GM18858 (cell line): Measurements from ENCODE around the gene NTSR1.

Source experiments
- ATAC-seq: cut with Tn5 transposase; IDR thresholded peaks from one replicate; pipeline ENCODE4 v1.9.1; 2021; ENCODE audit not compliant: unreplicated experiment

NTSR1 gene

GRCh38 chr20:62724692-62725595 is 16.3 kb downstream of the NTSR1 start:
- no peak for ATAC-seq

- ATAC-seq: no peak
Measured at GRCh38 chr20:62725596-62726268, 17.1 kb downstream of the NTSR1 start.

- no peak for ATAC-seq
Measured at GRCh38 chr20:62726276-62726675, 17.6 kb downstream of the NTSR1 start.

GRCh38 chr20:62726716-62727583 is 18.3 kb downstream of the NTSR1 start:
- no peak for ATAC-seq

DNA sequence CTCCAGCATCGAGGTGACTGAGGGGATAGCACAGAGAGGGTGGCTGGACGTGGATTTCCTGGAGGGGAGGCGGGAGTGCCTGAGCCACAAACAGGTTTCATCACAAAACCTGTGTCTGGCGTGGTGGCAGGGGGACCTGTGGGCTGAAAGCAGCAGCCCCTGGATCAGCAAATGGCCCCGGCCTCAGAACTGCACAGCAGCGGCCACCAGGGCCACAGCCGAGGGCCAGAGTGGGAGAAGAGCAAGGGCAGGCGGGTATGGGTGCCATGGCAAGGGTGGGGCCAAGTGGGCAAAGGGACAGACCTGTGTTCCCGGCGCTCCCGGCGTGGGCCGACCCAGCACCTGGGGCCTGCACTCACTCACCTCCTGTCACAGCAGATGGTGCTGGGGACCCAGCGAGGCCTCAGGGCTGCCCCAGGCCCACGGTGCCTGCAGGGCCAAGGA is 19.0 kb downstream of the NTSR1 start:
- no peak for ATAC-seq

- ATAC-seq: no peak
Measured at GRCh38 chr20:62728028-62728780, 19.6 kb downstream of the NTSR1 start.

DNA sequence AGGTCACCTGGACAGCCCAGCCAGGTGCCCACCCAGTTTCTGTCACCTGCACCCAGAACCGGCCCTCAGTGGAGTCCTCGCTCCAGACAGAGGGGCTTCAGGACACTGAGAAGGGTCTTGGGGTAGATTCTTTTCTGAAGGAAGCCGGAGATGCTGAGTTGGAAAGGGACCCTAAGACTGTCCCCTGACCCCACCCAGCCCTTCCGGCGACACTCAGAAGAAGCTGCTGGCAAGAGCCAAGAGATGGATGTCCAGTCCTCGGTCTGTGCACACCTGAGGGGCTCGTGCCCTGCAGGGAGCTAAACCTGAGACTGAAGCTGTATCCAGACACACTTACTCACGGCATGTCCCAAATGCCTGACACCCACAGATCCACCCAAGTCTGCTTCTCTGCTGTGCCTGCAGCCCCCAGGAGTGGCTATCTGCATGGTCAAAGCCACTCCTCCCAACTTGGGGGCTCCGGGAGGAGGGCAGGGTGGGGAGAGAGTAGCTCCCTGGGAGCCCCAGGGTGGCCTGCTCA is 20.2 kb downstream of the NTSR1 start:
- no peak for ATAC-seq

DNA sequence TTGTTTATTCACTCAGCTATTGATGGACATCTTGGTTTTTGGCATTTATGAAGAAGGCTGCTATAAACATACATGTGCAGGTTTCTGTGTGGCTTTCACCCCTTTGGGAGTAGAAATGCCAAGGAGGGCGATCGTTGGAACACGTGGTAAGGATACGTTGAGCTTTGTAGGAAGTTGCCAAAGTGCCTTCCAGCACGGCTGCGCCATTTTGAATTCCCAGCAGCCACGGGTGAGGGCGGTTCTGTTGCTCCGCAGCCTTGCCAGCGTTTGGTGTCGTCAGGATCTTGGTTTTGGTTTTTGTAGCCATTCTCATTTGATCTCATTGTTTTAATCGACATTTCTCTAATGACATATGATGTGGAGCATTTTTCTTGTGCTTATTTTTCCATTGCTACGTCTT is 21.8 kb downstream of the NTSR1 start:
- no peak for ATAC-seq

DNA sequence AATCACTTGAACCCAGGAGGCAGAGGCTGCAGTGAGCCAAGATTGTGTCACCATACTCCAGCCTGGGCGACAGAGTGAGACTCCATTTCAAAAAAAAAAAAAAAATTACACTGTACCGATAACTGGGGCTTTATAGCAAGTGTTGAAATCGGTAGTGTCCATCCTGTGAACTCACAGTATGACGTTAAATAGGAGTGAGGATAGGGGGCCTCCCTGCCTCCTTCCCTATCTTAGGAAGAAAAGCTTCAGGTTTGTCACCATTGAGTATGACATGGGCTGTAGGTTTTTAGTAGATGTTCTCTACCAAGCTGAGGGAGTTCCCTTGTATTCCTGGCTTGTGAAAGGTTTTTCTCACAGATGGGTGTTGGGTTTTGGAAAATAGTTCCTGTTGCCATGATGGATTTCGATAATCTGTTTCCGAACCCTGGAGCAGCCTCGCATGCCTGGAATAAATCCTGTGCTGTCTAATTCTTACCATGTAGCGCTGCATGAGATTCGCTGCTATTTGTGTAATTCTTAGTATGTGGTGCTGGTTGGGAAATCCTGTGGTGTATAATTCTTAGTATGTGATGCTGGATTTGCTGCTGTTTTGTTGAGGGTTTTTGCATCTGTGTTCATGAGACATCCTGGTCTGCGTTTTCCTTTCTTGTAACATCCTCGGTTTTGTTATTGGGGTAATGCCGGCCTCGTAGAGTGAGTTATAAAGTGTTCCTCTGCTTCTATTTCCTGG is 23.6 kb downstream of the NTSR1 start:
- no peak for ATAC-seq

DNA sequence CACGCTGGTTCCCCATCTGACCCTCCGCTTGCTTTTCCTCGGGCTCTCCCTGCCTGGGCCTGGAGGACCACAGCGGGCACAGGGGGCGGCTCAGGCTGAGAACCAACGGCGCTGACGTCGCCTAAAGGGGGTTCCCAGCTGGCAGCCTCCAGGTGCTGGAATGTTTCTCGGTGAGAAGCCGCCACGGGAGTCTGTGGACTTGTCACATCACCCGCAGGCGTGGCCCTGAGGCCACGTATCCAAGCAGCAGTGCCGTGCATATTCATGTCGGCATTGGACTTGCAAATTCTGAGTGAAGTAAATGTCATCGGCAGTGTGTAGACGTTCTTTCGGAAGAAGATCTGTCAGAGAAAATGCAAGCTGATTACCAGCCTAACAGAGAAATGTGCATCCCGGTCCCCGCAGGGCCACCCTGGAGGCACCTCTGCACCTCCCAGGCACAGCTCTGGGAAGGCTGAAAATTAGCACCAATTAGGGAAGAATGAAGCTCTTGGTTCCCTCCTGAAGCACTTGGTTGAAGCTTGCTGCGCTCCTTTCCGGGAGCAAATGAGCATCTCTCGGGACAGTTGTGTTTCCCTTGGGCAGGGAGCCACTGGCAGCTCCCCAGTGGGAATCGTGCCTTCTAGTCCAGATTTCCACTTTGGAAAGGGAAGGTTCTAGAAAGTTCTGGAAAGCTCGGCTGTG is 24.3 kb downstream of the NTSR1 start:
- no peak for ATAC-seq

DNA sequence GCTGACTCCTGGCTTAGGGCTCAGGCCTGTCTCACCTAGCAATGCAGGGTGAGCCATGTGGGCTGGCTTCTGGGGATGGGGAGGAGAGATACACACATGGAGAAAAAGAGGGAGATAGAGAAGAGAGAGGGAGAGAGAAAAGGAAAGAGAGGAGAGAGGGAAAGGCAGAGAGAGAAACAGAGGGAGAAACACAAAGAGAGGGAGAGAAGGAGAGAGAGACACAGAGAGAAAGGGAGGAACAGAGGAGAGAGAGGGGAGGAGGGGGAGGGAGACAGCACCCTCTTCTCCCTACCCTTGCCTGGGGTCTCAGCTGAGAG is 24.8 kb downstream of the NTSR1 start:
- ATAC-seq: no peak

DNA sequence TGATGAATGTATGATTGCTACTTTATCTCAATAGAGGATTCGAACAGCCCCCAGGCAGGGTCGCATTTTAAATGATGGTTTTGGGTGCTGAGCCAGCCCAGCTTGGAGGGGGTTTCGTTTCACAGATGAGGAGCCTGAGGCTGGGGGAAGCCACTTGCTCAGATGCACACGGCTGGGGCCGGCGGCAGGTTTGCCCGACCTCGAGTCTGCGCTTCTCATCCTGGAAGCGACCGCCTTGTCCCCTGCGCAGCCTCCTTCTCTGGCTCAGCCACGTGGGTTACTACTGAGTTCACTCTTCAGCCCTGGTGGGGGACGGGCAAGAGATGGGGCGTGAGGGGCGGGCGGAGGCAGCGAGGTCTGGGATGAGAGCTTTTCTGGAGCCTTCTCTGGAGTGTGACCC is 25.3 kb downstream of the NTSR1 start:
- ATAC-seq: no peak

- no peak for ATAC-seq
Measured at GRCh38 chr20:62734326-62734725, 25.7 kb downstream of the NTSR1 start.

DNA sequence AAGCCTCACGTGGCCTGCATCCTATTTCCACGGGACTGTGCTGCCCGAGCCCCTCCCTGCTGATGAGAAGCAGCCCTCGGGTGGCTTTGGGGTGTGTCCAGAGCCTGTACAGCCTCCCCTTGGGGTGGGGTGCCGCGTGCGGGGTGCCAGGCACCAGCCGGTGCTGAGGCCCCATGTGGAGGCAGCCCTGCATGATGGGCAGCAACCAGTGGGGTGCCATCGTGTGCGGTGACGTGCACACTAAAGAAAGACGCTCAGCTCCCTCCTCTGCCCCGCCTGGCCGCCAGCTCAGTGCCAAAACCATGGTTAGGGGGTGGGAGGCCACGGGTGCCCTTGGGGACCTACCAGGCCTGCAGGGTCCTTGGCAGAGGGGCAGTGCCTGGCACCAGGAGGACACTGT is 26.2 kb downstream of the NTSR1 start:
- ATAC-seq: no peak

DNA sequence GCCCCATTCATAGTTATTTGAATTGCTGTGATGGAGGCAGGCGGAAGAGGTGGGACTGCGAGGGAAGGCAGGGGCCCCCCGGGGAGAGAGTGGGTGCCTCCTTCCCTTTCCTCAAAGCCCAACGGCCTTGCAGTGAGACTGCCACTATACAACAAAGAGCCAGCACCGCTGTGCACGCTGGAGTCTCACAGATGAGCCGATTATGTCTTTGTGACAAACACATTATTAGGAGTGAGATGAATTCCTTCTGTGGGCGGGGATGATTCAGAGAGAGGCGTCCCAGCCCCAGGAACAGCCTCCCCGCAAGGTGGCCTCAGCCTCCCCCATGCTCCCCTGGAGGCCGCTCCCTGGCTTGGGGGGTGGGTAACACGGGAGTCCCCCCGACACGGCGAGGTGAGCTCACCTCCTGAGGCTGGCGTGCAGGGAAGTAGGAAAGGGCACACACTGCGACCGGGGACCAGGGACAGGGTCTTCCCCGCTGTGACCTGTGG is 26.7 kb downstream of the NTSR1 start:
- no peak for ATAC-seq

DNA sequence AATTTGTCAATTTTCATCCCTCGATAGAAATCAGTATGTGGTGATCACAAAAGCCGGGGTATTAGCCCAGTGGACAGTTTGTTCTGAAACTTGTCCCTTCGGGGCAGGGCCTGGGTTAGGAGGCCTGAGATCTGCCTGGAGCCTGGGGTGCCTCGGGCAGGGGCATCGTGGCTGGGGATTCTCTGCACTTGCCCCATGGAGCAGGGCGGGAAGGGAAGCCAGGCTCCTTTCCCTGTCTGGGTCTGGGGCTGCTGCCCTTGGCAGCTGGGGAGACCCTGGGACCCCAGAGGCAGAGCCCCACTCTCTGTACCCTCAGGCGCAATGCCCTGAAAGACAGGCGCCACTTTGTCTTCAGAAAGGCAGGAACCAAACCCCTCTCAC is 27.4 kb downstream of the NTSR1 start:
- ATAC-seq: no peak

DNA sequence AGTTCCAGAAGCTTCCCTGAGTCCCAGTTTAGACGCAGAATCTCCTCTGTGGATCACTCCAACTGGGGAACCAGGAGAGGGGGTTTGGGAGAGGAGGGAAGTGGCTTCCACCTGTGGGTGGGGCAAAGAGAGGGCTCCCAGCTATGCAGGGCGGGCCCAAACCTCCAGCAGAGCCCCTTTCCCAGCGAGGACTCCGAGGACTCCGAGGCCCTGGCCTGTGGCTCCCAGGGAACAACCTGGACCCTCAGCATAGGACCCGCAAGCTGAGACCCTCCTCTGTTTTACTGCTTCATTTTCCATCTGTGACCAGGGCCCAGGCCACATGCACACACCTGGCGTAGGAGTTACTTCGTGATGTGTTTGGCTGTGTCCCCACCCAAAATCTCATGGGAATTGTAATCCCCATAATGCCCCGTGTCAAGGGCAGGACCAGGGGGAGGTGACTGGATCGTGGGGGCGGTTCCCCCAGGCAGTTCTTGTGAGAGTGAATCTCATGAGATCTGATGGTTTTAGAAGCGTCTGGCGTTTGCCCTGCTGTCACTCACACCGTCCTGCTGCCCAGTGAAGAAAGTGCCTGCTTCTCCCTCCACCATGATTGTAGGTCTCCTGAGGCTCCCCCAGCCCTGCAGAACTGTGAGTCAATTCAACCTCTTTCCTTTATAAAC is 27.9 kb downstream of the NTSR1 start:
- ATAC-seq: no peak

- no peak for ATAC-seq
Measured at GRCh38 chr20:62737271-62737811, 28.7 kb downstream of the NTSR1 start.
